Stimulated activated CD8-positive, alpha-beta memory T cell treated with anti-CD3 and anti-CD28 coated beads, Interleukin-4, amount 100 ng/mL, for 4 hours (primary cell): ENCODE data around the gene GPR146.
"Not testable (repeated sequence)": the region's sequence is repeated elsewhere in the genome, so short reads cannot be mapped to it uniquely, and the experiment has no call there.

Experiments used
- DNase-seq, 2 donors: peaks; one replicate each; pipeline ENCODE4 v3.0.0-alpha.2; 2020; ENCODE audit warnings: low read depth in 2 of 2, low spot score in 1 of 2

GPR146 gene

GRCh38 chr7:1024876-1025742, 19.2 kb upstream of the GPR146 start:
- DNase-seq = no peak

GRCh38 chr7:1025743-1026581, 18.4 kb upstream of the GPR146 start:
- no peak for DNase-seq

DNA sequence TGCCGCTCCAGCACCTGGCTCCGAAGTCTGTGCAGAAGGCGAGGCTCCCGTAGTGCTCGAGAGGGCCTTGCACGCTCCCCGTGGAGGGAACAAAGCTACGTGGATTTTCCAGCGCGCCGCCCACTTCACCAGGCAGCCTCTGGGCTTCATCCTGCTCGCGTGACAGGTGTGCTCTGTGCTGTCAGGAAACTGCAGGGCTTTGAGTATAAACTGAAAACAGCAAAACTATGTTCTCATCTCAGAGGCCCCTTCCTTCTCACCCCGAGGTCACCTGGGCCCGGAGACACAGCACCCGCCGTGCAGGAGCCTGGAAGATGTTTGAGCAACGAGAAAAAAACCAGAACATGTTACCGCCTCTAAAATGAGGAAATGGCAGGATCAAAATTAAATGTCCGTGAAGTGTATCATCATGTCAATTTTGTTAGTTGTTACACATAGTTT, 17.6 kb upstream of the GPR146 start:
- DNase-seq = no peak

GRCh38 chr7:1027242-1028043, 16.9 kb upstream of the GPR146 start:
- no peak for DNase-seq

- DNase-seq = peak; percentile 46 to 53
Measured at GRCh38 chr7:1028044-1028770, 16.1 kb upstream of the GPR146 start.

- DNase-seq = peak; percentile 12 to 40
Measured at GRCh38 chr7:1028775-1029636, 15.3 kb upstream of the GPR146 start.

DNA sequence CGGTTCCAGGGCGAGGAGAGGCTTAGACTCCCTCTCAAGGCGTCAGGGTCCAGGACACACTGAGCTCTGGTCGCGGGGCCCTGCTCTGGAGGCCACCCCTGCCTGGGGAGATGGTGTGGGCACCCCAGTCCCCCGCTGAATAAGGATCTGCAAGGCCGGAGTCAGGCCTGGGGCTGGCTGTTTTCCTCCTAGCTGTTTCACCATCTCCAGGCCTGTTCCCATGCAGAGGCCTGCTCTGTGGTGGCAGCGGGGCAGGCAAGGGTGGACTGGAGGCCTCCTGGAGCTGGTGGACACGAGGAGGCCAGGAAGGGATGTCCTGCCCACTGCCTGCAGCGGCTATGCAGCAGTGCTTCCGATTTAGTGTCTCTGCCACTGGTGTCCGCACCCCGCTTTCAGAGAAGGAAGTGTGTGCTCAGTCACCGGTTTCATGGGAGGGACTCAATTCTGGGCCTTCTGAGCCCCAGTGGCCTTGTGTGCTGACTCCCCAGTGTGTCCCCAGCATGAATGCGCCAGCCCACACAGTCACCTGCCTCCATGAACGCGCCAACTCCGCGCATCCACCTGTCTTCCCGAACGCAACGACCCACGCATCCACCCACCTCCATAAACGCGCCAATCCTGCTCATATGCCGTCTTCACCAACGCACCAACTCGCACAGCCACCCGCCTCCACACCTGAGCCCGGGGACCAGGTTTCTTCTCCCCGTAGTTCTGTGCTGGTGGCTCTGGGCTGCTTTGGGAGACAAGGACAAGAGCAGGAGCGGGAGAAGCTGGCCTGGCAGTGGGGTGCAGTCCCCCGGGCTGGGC, 14.5 kb upstream of the GPR146 start:
- no peak for DNase-seq

- DNase-seq = no peak
Measured at GRCh38 chr7:1030444-1031070, 13.8 kb upstream of the GPR146 start.

- no peak for DNase-seq
Measured at GRCh38 chr7:1031716-1032455, 12.5 kb upstream of the GPR146 start.

DNA sequence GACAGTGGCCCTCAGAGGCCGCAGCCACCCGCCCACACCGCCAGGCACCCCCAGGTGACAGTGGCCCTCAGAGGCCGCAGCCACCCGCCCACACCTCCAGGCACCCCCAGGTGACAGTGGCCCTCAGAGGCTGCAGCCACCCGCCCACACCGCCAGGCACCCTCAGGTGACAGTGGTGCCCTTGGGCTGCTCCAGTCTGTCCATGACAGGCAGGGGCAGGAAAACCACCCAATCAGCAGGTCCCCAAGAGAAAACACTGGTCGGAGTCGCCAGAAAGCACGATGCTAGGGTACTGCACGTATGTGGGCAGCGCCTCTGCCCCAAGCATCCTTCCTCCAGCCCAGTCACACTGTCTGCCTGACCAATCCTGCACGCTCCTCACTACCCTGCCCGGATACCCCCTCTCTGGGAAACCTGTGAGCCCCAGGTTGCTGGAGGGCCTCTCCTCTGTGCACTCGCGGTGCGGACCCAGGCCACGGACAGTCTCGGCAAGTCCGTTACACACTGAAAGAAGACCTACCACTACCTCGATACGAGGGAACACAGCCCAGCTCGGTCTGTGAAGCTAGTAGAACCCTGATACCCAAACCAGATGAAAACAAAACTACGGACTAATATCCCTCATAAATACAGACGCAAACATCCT, 11.7 kb upstream of the GPR146 start:
- DNase-seq = no peak

DNA sequence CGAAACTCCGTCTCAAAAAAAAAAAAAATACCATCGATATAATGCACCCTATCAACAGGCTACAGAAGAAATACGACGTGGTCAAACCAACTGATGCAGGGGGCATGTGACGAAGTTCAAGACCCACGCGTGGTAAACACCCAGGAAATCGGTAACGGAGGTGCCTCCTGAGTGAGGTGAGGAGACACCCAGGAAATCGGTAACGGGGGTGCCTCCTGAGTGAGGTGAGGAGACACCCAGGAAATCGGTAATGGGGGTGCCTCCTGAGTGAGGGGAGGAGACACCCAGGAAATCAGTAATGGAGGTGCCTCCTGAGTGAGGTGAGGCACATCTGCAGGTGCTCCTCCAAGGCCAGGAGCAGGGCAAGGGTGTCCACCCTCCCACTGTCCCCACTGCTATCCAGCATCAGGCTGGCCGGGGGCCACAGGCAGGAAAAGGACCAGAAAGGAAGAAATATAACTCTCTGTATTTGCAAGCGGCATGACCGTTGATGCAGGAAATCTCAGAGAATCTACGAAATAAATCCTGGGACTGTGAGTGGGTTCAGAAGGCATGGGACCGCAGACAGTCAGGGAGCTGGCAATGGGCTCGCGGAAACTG, 10.7 kb upstream of the GPR146 start:
- DNase-seq = no peak

- not testable (repeated sequence) for DNase-seq
Measured at GRCh38 chr7:1034769-1035168, 9.6 kb upstream of the GPR146 start.

DNA sequence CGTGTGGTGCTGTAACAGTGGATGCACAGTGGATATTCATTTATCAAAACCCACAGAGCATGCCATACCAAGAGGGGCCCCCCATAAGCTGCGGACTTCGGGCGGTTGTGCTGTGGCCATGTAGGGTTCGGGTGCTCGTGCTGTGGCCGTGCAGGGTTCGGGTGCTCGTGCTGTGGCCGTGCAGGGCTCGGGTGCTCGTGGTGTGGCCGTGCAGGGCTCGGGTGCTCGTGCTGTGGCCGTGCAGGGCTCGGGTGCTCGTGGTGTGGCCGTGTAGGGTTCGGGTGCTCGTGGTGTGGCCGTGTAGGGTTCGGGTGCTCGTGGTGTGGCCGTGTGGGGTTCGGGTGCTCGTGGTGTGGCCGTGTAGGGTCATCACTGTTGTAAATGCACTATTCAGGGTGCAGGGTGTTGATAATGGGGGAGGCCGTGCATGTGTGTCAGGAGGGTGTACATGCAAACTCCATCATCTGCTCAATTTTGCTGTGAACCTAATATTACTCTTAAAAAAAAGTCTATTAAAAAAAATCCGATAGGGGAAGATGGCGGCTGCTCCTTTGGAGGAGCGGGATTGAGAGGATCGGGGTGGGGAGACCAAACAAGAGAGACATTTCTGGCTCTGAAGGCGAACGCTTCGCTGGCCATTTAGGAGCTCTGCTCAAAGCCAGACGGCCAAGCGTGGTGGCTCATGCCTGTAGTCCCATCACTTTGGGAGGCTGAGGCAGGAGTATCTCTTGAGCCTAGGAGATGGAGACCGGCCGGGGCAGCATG, 8.0 kb upstream of the GPR146 start:
- DNase-seq = not testable (repeated sequence)

DNA sequence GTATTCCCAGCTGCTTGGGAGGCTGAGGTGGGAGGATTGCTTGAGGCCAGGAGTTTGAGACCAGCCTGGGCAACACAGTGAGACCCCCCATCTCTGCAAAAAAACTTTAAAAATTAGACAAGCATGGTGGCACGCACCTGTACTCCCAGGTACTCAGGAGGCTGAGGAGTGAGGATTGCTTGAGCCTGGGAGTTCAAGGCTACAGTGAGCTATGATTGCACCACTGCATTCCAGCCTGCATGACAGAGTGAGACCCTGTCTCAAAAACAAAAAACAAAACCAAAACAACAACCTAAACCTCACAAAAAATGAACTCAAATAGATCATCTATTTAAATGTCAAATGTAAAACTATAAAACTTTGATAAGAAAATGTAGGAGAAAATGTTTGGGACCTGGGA, 4.1 kb upstream of the GPR146 start:
- DNase-seq = not testable (repeated sequence)

DNA sequence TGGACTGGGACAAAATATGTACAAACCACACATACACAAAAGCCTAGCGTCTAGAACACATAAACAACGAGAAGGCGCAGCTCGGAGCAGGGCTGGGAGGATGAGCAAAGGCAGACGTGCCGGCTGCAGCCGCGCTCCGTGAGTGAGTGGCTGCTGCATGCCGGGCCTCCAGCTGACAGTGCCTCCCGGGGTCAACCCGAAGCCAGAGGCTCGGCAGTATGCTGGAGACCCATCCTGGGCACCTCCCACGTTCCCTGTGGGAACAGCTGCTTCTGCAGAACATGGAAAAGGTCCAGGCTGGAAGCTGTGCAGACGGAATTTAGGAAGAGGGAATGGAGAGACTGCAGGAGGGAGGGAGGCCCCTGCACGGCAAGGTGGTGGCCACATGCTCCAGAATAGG, 3.6 kb upstream of the GPR146 start:
- DNase-seq = no peak
